ENCODE results near the gene ABCA13. TPM values are rescaled to one million over a fixed set of nuclear protein-coding genes. Genes with fewer than 3 reads are reported as not detected.

Gene ABCA13
- total RNA-seq, 1 experiment from 2014 or later = 2.1 TPM

- Histone ChIP-seq H3K4me2 (ENCODE audit: low read length) (peak overlapping the region; percentile 55), H3K9ac (ENCODE audit: low read length) (peak overlapping the region; percentile 29; the same call in 1 of the 2 replicates), H2AFZ (ENCODE audit: low read length) (no peak overlapping the region), H3K4me3 (ENCODE audit: low read length) (no peak overlapping the region), H3F3A (ENCODE audit: low read length, unreplicated experiment) (no peaks in the 10 kb centered on the region), H3K9me2 (replicated peaks; ENCODE audit: low read length) (no peaks in the 10 kb centered on the region), H3K36me3 (ENCODE audit: low read depth, low read length) (no peaks in the 10 kb centered on the region), H3K27me3 (ENCODE audit: low read length) (no peaks in the 10 kb centered on the region), H4K20me1 (ENCODE audit: low read length) (no peaks in the 10 kb centered on the region), H3K27ac (ENCODE audit: low read length) (peak overlapping the region; percentile 50), H3K79me2 (ENCODE audit: low read length) (no peaks in the 10 kb centered on the region), H3K4me1 (ENCODE audit: insufficient read depth, low read length) (peaks cover 21% of the 10 kb centered on the region), H3K9me3 (ENCODE audit: low read length) (no peaks in the 10 kb centered on the region)
- no TSS peak for BruUV-seq (replicated peaks)
- peak; percentile 28; the same call in 1 of the 2 replicates for ATAC-seq
- DNase-seq = peak; percentile 33
- intact Hi-C loops (cut with micrococcal nuclease) = loop anchor here (1.0 to 10.0 kb wide), 4 partner anchors 209 to 472 kb away; no protein-coding TSS in a partner anchor
- TF ChIP-seq EZH2 (IDR thresholded peaks at IDR 0.05; ENCODE audit: low read length, unreplicated experiment) = no peak
- TF ChIP-seq EZH2phosphoT487 (IDR thresholded peaks at IDR 0.05; ENCODE audit: borderline replicate concordance, low read length) = no peak
- no peak for TF ChIP-seq CTCF (conservative IDR thresholded peaks at IDR 0.05; ENCODE audit: low read depth, low read length)
- ChIA-PET CTCF (no interaction called here), POLR2A (ENCODE audit: unreplicated experiment) (interaction anchor here (0.6 kb wide), 1 partner anchor 79 kb away, joined by 9 read pairs; no protein-coding TSS in a partner anchor)
Observed at GRCh38 chr7:48636391-48637015, 465.2 kb downstream of the ABCA13 start.

DNA sequence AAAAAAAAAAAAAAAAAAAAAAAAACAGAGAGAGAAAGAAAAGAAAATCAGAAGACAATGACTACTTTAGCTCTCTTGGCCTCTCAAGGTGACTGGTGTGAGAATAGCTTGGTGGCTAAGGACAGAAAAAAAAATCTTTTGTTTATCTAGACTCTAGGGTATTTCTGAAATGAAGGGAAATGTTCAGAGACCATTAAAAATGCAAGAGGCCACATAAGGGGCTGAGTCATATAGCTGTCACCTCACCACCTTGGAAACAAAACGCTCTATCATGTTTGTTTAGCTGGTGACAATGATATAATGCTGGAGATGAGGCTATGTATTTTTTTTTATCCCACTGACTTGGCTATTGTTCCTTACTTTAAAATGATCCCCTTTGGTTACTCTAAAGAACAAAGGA is 466.1 kb downstream of the ABCA13 start:
- H3K27me3 ChIP-seq (ENCODE audit: low read length) = no peaks in the 10 kb centered on the region
- H3K79me2 ChIP-seq (ENCODE audit: low read length) = no peaks in the 10 kb centered on the region
- TF ChIP-seq EZH2 (IDR thresholded peaks at IDR 0.05; ENCODE audit: low read length, unreplicated experiment) (no peak), EZH2phosphoT487 (IDR thresholded peaks at IDR 0.05; ENCODE audit: borderline replicate concordance, low read length) (no peak)
- DNase-seq (peak; percentile 86), ATAC-seq (peak; percentile 91)
- H3K9ac ChIP-seq (ENCODE audit: low read length) = peak overlapping the region; percentile 29; the same call in 1 of the 2 replicates
- H3K27ac ChIP-seq (ENCODE audit: low read length) = peak overlapping the region; percentile 56
- H2AFZ ChIP-seq (ENCODE audit: low read length) = no peak overlapping the region
- intact Hi-C loops (cut with micrococcal nuclease) = loop anchor here (1.0 to 10.0 kb wide), 4 partner anchors 210 to 473 kb away; no protein-coding TSS in a partner anchor
- H3K4me2 ChIP-seq (ENCODE audit: low read length) = peak overlapping the region; percentile 55
- no peaks in the 10 kb centered on the region for H3K9me3 ChIP-seq (ENCODE audit: low read length)
- H3F3A ChIP-seq (ENCODE audit: low read length, unreplicated experiment) = no peaks in the 10 kb centered on the region
- ChIA-PET CTCF (no interaction called here), POLR2A (ENCODE audit: unreplicated experiment) (no interaction called here)
- BruUV-seq (replicated peaks) = no TSS peak
- H4K20me1 ChIP-seq (ENCODE audit: low read length) = no peaks in the 10 kb centered on the region
- H3K9me2 ChIP-seq (replicated peaks; ENCODE audit: low read length) = no peaks in the 10 kb centered on the region
- H3K4me3 ChIP-seq (ENCODE audit: low read length) = no peak overlapping the region
- peaks cover 21% of the 10 kb centered on the region for H3K4me1 ChIP-seq (ENCODE audit: insufficient read depth, low read length)
- no peaks in the 10 kb centered on the region for H3K36me3 ChIP-seq (ENCODE audit: low read depth, low read length)

DNA sequence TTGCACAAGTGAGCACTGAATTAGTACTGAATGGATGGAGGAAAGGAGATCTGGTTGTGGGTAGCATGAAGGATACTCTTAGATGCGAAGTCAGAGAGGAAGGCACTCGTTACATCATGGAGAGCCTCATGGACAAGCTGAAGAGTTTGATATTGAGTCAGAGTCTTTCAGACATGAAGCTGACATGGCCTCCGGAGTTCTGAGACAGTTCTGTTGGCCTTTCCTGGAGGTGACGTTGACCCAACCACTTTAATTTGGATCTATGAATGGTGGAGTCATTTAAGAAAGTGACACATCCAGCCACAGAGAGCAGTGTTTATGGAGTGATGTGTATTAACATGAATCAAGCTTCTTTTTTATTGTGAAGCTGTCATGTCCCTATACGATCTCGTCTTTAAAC is 466.8 kb downstream of the ABCA13 start:
- Histone ChIP-seq H3K79me2 (ENCODE audit: low read length) (no peaks in the 10 kb centered on the region), H4K20me1 (ENCODE audit: low read length) (no peaks in the 10 kb centered on the region), H3K4me3 (ENCODE audit: low read length) (no peak overlapping the region), H3K27ac (ENCODE audit: low read length) (peak overlapping the region; percentile 56), H3K27me3 (ENCODE audit: low read length) (no peaks in the 10 kb centered on the region), H3K36me3 (ENCODE audit: low read depth, low read length) (no peaks in the 10 kb centered on the region), H3F3A (ENCODE audit: low read length, unreplicated experiment) (no peaks in the 10 kb centered on the region), H3K4me2 (ENCODE audit: low read length) (peak overlapping the region; percentile 30), H3K9me3 (ENCODE audit: low read length) (no peaks in the 10 kb centered on the region), H3K9ac (ENCODE audit: low read length) (no peak overlapping the region), H3K9me2 (replicated peaks; ENCODE audit: low read length) (no peaks in the 10 kb centered on the region), H2AFZ (ENCODE audit: low read length) (no peak overlapping the region), H3K4me1 (ENCODE audit: insufficient read depth, low read length) (peaks cover 21% of the 10 kb centered on the region)
- TF ChIP-seq EZH2 (IDR thresholded peaks at IDR 0.05; ENCODE audit: low read length, unreplicated experiment) (no peak), CTCF (conservative IDR thresholded peaks at IDR 0.05; ENCODE audit: low read depth, low read length) (no peak), EZH2phosphoT487 (IDR thresholded peaks at IDR 0.05; ENCODE audit: borderline replicate concordance, low read length) (no peak)
- DNase-seq (peak; percentile 16), ATAC-seq (peak; percentile 10; the same call in 1 of the 2 replicates)
- no TSS peak for BruUV-seq (replicated peaks)
- CTCF ChIA-PET = interaction anchor here (0.5 kb wide), 1 partner anchor 472 kb away, joined by 3 read pairs; no protein-coding TSS in a partner anchor
- intact Hi-C loops (cut with micrococcal nuclease) = loop anchor here (5.0 to 10.0 kb wide), 3 partner anchors 239 to 473 kb away; no protein-coding TSS in a partner anchor
- POLR2A ChIA-PET (ENCODE audit: unreplicated experiment) = no interaction called here

Measured in PC-3 (cell line).